Measurements from ENCODE around the gene SPTBN5. TPM values are rescaled to one million over a fixed set of nuclear protein-coding genes. Genes with fewer than 3 reads are reported as not detected.
A peak's percentile ranks its signal among the peaks of the same experiment; 100 is the strongest.

SPTBN5 gene
- total and polyA plus RNA-seq, 2 experiments from 2014 or later: 0.57 to 1.1 TPM

DNA sequence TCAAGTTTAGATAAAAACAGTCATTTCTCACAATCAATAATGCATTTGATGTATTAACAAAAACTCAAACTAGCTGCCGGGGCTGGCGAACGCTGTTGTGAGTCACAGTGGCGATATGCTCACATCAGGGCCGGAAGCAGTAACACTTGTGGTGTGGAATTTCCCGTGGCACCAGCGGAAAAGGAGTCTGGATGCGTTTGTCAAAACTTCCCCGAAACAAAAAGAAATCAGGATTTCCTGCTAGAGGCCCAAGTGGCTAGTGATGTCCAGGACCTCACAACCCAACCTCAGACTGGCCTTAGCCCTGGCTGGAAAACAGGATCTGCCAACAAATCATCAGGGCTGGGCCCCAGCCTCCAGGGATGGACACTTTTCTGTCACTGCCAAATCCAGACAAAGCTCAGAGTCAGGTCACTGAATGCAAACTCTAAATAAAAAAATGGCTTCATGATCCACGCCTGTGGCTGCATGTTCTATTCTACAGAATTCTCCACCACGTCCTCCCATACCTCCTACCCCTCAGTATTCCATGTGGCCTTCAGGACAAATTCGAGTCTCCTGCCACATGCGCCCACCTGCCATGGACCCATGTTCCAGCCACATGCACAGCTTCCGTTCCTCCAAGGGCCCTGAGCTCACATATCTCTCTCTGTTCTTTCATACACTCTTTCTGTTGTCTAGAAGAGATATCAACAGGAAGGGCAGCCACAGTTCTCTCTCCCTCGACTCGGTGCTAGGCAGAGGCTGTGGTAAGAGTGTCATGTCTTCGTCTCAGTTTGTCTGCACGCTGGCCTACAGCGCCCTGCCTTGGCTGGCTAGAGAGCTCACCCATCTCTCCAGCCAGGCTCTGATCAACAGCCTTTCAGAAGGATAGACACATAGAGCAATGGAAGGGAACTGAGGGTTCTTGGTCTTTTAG lies 43.1 kb upstream of the SPTBN5 start:
- Mint-ChIP-seq H3K4me3 (no peak overlapping the region), H3K36me3 (ENCODE audit: low read depth) (peaks cover 15% of the 10 kb centered on the region), H3K27ac (peak overlapping the region; percentile 50; the same call in 1 of the 2 replicates), H3K9me3 (no peaks in the 10 kb centered on the region; the same call in 2 of the 3 replicates), H3K4me1 (peaks cover 32% of the 10 kb centered on the region), H3K27me3 (ENCODE audit: insufficient read depth, low read depth, poor library complexity) (peaks cover 12% of the 10 kb centered on the region)
- TF ChIP-seq EZH2phosphoT487 (IDR thresholded peaks at IDR 0.05; ENCODE audit: unreplicated experiment) (no peak), JUNB (IDR thresholded peaks at IDR 0.05; ENCODE audit: unreplicated experiment) (no peak), STAT1 (IDR thresholded peaks at IDR 0.05; ENCODE audit: unreplicated experiment) (no peak)
- TF ChIP-seq, protein P1, sequence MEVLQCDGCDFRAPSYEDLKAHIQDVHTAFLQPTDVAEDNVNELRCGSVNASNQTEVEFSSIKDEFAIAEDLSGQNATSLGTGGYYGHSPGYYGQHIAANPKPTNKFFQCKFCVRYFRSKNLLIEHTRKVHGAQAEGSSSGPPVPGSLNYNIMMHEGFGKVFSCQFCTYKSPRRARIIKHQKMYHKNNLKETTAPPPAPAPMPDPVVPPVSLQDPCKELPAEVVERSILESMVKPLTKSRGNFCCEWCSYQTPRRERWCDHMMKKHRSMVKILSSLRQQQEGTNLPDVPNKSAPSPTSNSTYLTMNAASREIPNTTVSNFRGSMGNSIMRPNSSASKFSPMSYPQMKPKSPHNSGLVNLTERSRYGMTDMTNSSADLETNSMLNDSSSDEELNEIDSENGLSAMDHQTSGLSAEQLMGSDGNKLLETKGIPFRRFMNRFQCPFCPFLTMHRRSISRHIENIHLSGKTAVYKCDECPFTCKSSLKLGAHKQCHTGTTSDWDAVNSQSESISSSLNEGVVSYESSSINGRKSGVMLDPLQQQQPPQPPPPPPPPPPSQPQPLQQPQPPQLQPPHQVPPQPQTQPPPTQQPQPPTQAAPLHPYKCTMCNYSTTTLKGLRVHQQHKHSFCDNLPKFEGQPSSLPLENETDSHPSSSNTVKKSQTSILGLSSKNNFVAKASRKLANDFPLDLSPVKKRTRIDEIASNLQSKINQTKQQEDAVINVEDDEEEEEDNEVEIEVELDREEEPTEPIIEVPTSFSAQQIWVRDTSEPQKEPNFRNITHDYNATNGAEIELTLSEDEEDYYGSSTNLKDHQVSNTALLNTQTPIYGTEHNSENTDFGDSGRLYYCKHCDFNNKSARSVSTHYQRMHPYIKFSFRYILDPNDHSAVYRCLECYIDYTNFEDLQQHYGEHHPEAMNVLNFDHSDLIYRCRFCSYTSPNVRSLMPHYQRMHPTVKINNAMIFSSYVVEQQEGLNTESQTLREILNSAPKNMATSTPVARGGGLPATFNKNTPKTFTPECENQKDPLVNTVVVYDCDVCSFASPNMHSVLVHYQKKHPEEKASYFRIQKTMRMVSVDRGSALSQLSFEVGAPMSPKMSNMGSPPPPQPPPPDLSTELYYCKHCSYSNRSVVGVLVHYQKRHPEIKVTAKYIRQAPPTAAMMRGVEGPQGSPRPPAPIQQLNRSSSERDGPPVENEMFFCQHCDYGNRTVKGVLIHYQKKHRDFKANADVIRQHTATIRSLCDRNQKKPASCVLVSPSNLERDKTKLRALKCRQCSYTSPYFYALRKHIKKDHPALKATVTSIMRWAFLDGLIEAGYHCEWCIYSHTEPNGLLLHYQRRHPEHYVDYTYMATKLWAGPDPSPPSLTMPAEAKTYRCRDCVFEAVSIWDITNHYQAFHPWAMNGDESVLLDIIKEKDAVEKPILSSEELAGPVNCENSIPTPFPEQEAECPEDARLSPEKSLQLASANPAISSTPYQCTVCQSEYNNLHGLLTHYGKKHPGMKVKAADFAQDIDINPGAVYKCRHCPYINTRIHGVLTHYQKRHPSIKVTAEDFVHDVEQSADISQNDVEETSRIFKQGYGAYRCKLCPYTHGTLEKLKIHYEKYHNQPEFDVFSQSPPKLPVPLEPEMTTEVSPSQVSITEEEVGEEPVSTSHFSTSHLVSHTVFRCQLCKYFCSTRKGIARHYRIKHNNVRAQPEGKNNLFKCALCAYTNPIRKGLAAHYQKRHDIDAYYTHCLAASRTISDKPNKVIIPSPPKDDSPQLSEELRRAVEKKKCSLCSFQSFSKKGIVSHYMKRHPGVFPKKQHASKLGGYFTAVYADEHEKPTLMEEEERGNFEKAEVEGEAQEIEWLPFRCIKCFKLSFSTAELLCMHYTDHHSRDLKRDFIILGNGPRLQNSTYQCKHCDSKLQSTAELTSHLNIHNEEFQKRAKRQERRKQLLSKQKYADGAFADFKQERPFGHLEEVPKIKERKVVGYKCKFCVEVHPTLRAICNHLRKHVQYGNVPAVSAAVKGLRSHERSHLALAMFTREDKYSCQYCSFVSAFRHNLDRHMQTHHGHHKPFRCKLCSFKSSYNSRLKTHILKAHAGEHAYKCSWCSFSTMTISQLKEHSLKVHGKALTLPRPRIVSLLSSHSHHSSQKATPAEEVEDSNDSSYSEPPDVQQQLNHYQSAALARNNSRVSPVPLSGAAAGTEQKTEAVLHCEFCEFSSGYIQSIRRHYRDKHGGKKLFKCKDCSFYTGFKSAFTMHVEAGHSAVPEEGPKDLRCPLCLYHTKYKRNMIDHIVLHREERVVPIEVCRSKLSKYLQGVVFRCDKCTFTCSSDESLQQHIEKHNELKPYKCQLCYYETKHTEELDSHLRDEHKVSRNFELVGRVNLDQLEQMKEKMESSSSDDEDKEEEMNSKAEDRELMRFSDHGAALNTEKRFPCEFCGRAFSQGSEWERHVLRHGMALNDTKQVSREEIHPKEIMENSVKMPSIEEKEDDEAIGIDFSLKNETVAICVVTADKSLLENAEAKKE (CRISPR knock-in tag; IDR thresholded peaks at IDR 0.05): no peak
- H3K4me2 ChIP-seq: no peak overlapping the region
- 0 out of 2 replicates have a peak, but pooled peaks cover 4% of the 10 kb centered on the region for H3K79me2 ChIP-seq (replicated peaks; ENCODE audit: insufficient read depth)
- H3K4me3 ChIP-seq: no peak overlapping the region
- no peak overlapping the region for H3K27ac ChIP-seq (ENCODE audit: low read depth)
- 0 out of 2 replicates have a peak, but pooled peaks cover 3% of the 10 kb centered on the region for H3F3A ChIP-seq (replicated peaks; ENCODE audit: low read depth)
- DNase-seq (ENCODE audit: low spot score): no peak
- H3K36me3 ChIP-seq (ENCODE audit: insufficient read depth): 0 out of 2 replicates have a peak, but pooled peaks cover 4% of the 10 kb centered on the region
- H2AFZ ChIP-seq: no peak overlapping the region
- no peaks in the 10 kb centered on the region for H3K27me3 ChIP-seq (ENCODE audit: insufficient read depth)
- peaks cover 12% of the 10 kb centered on the region for H4K20me1 ChIP-seq (replicated peaks; ENCODE audit: insufficient read depth)
- H3K9me2 ChIP-seq (ENCODE audit: insufficient read depth): no peaks in the 10 kb centered on the region
- H3K4me1 ChIP-seq (ENCODE audit: insufficient read depth): peaks cover 18% of the 10 kb centered on the region
- ATAC-seq: no peak
